Natural killer cell (primary cell): ENCODE data around the gene PRKACA. TPM values are rescaled to one million over a fixed set of nuclear protein-coding genes. Genes with fewer than 3 reads are reported as not detected.
"Not testable (repeated sequence)": the region's sequence is repeated elsewhere in the genome, so short reads cannot be mapped to it uniquely, and the experiment has no call there.

Experiments
- ATAC-seq, 3 donors: fragments of 150-1000 bp in 2 of 3; fragments of 200-7000 bp in 1 of 3; cut with Tn5 transposase; 1 replicate in 1 of 3; 2 replicates in 2 of 3; pipeline ENCODE4 v1.10.0; 2021; ENCODE audit warnings: mild to moderate bottlenecking in 2 of 3, moderate library complexity in 2 of 3
- DNase-seq, 2 donors: peaks; one replicate each; pipeline versions ENCODE4 v3.0.0 to v3.0.0-alpha.2; 2013 to 2021; ENCODE audit warnings: mixed read lengths in 1 of 2
- H3K27ac ChIP-seq: one replicate; pipeline ENCODE4 v1.5.1; 2013; ENCODE audit warnings: mild to moderate bottlenecking, low read length
- H3K27me3 ChIP-seq: one replicate; pipeline ENCODE4 v1.6.1; 2013; ENCODE audit warnings: low read length; ENCODE audit not compliant: control insufficient read depth, insufficient read depth
- H3K36me3 ChIP-seq: one replicate; pipeline ENCODE4 v1.6.1; 2013; ENCODE audit warnings: low read length; ENCODE audit not compliant: control insufficient read depth, insufficient read depth
- H3K4me1 ChIP-seq: one replicate; pipeline ENCODE4 v1.6.1; 2013; ENCODE audit warnings: low read length; ENCODE audit not compliant: control insufficient read depth, insufficient read depth
- H3K4me3 ChIP-seq: one replicate; pipeline ENCODE4 v1.5.1; 2013; ENCODE audit warnings: low read length
- H3K9me3 ChIP-seq: one replicate; pipeline ENCODE4 v1.6.1; 2013; ENCODE audit warnings: low read length; ENCODE audit not compliant: control insufficient read depth, insufficient read depth
- H3K27ac Mint-ChIP-seq, 2 donors: one replicate each; pipeline ENCODE4 v1.8.0; 2022; ENCODE audit warnings: mild to moderate bottlenecking in 2 of 2, mixed read lengths in 2 of 2, moderate library complexity in 1 of 2
- H3K27me3 Mint-ChIP-seq, 2 donors: one replicate each; pipeline ENCODE4 v1.8.0; 2022; ENCODE audit warnings: low read depth in 2 of 2, mixed read lengths in 2 of 2
- H3K36me3 Mint-ChIP-seq: one replicate; pipeline ENCODE4 v1.8.0; 2022; ENCODE audit warnings: mixed read lengths
- H3K4me1 Mint-ChIP-seq, 2 donors: one replicate each; pipeline ENCODE4 v1.8.0; 2022; ENCODE audit warnings: mixed read lengths in 2 of 2
- H3K4me3 Mint-ChIP-seq: one replicate; pipeline ENCODE4 v1.8.0; 2022; ENCODE audit warnings: mild to moderate bottlenecking, moderate library complexity, mixed read lengths
- H3K9me3 Mint-ChIP-seq, 2 donors: one replicate each; pipeline ENCODE4 v1.8.0; 2022; ENCODE audit warnings: mixed read lengths in 2 of 2
- CTCF ChIP-seq: fragments of 200-600 bp; IDR thresholded peaks from one replicate; pipeline ENCODE4 v1.8.0; 2022; ENCODE audit warnings: antibody characterized with exemption
- WGBS: methylation state at CpG from one replicate; pipeline ENCODE4 v1.1.7; 2013; ENCODE audit warnings: missing lambda C conversion rate; ENCODE audit not compliant: insufficient coverage; 5-methylcytosine and 5-hydroxymethylcytosine counted together
- intact Hi-C: fragments of 100-400 bp; cut with micrococcal nuclease; formaldehyde crosslinking; loops from one replicate; pipeline ENCODE4 v1.14.2; 2022
- total RNA-seq, 4 donors: library from RNA; stranded (reverse); fragments of 120-200 nt in 1 of 4; gene quantifications; one replicate each; pipeline versions ENCODE4 v1.2.3 to v1.2.4, GENCODE V29; 2013 to 2022

The PRKACA gene
- total RNA-seq, 3 donors from 2014 or later (not counting 1 experiment from before 2014, with no cell fraction given), result 68.6 to 71.8 (median 69.3) TPM

GRCh38 chr19:14052470-14052869 is 65.1 kb downstream of the PRKACA start:
- H3K27me3 Mint-ChIP-seq, result no peaks in the 10 kb centered on the region
- H3K4me1 ChIP-seq, result peaks cover 4% of the 10 kb centered on the region

GRCh38 chr19:14051980-14052379 is 65.6 kb downstream of the PRKACA start:
- H3K36me3 ChIP-seq, result peaks cover 46% of the 10 kb centered on the region
- 90% methylated on average over 9 of the region's 9 CpGs for WGBS
- H3K27ac ChIP-seq, result no peak overlapping the region
- no peak for TF ChIP-seq CTCF
- intact Hi-C loops, result no loop called here
- Mint-ChIP-seq H3K4me3 (no peak overlapping the region), H3K36me3 (no peaks in the 10 kb centered on the region), H3K9me3 (no peaks in the 10 kb centered on the region), H3K27me3 (no peaks in the 10 kb centered on the region), H3K4me1 (peaks cover 0 to 17% of the 10 kb centered on the region in 2 donors), H3K27ac (peak overlapping the region; percentile 56 to 74)
- H3K27me3 ChIP-seq, result no peaks in the 10 kb centered on the region
- no peaks in the 10 kb centered on the region for H3K9me3 ChIP-seq
- H3K4me3 ChIP-seq, result no peak overlapping the region
- DNase-seq, result no peak
- no peak for ATAC-seq
- H3K4me1 ChIP-seq, result peaks cover under 1% of the 10 kb centered on the region

More at GRCh38 chr19:14052470-14052869, 65.1 kb downstream of the PRKACA start:
- TF ChIP-seq CTCF, result no peak
- Mint-ChIP-seq H3K9me3 (no peaks in the 10 kb centered on the region), H3K4me3 (no peak overlapping the region), H3K36me3 (no peaks in the 10 kb centered on the region), H3K27ac (peak overlapping the region; percentile 56 to 74), H3K4me1 (peaks cover 0 to 17% of the 10 kb centered on the region in 2 donors)
- Histone ChIP-seq H3K9me3 (no peaks in the 10 kb centered on the region), H3K4me3 (no peak overlapping the region), H3K27ac (no peak overlapping the region), H3K27me3 (no peaks in the 10 kb centered on the region), H3K36me3 (peaks cover 46% of the 10 kb centered on the region)
- intact Hi-C loops, result no loop called here
- no peak for DNase-seq
- 94% methylated on average over 6 of the region's 6 CpGs for WGBS
- ATAC-seq, result no peak

GRCh38 chr19:14050961-14051360 is 66.6 kb downstream of the PRKACA start:
- ATAC-seq, H3K4me1 ChIP-seq, H3K4me3 ChIP-seq, H3K27ac Mint-ChIP-seq, H3K9me3 ChIP-seq, H3K27ac ChIP-seq, H3K27me3 ChIP-seq, H3K36me3 Mint-ChIP-seq, DNase-seq, H3K4me3 Mint-ChIP-seq, H3K27me3 Mint-ChIP-seq, H3K9me3 Mint-ChIP-seq, intact Hi-C loops: not testable (repeated sequence)
- WGBS, result 96% methylated on average over 11 of the region's 11 CpGs
- peaks cover 0 to 17% of the 10 kb centered on the region in 2 donors for H3K4me1 Mint-ChIP-seq
- peaks cover 52% of the 10 kb centered on the region for H3K36me3 ChIP-seq

- no peaks in the 10 kb centered on the region for H3K36me3 Mint-ChIP-seq
- peaks cover 0 to 17% of the 10 kb centered on the region in 2 donors for H3K4me1 Mint-ChIP-seq
- no peaks in the 10 kb centered on the region for H3K9me3 ChIP-seq
- TF ChIP-seq CTCF, result no peak
- ATAC-seq (no peak), DNase-seq (no peak)
- no peak overlapping the region for H3K4me3 Mint-ChIP-seq
- no peak overlapping the region for H3K4me3 ChIP-seq
- intact Hi-C loops, result no loop called here
- 99% methylated on average over 4 of the region's 4 CpGs for whole genome bisulfite sequencing
- no peaks in the 10 kb centered on the region for H3K27me3 ChIP-seq
- peak overlapping the region in 1 of 2 donors; percentile 35 for H3K27ac Mint-ChIP-seq
- no peaks in the 10 kb centered on the region for H3K27me3 Mint-ChIP-seq
- no peak overlapping the region for H3K27ac ChIP-seq
- peaks cover 54% of the 10 kb centered on the region for H3K36me3 ChIP-seq
- no peaks in the 10 kb centered on the region for H3K9me3 Mint-ChIP-seq
- no peaks in the 10 kb centered on the region for H3K4me1 ChIP-seq
These were observed 67.0 kb downstream of the PRKACA start for GRCh38 chr19:14050512-14050911.
